Testis (tissue), 3 donors: ENCODE measurements around the gene UTP20. TPM values are rescaled to one million over a fixed set of nuclear protein-coding genes. Genes with fewer than 3 reads are reported as not detected.

Experiments
- DNase-seq: peaks from one replicate; pipeline ENCODE4 v3.0.0-alpha.2; 2019
- H3K27ac ChIP-seq, 2 donors: fragments of 200-600 bp; sonication (generic); one replicate each; pipeline ENCODE4 v1.5.1; 2019
- H3K27me3 ChIP-seq: fragments of 200-600 bp; sonication (generic); one replicate; pipeline ENCODE4 v1.5.1; 2019
- H3K36me3 ChIP-seq: fragments of 200-600 bp; sonication (generic); one replicate; pipeline ENCODE4 v1.5.1; 2017; ENCODE audit warnings: low read depth; ENCODE audit errors: missing control alignments
- H3K4me1 ChIP-seq: fragments of 200-600 bp; sonication (generic); one replicate; pipeline ENCODE4 v1.5.1; 2019
- H3K4me3 ChIP-seq, 2 donors: fragments of 200-600 bp; sonication (generic); one replicate each; pipeline ENCODE4 v1.5.1; 2017 to 2019
- H3K9me3 ChIP-seq: fragments of 200-600 bp; sonication (generic); one replicate; pipeline ENCODE4 v1.5.1; 2017
- CTCF ChIP-seq, 3 experiments: fragments of 450-650 bp in 2 of 3; fragments of 200-600 bp in 1 of 3; sonication (generic) in 1 of 3; IDR thresholded peaks; one replicate each; pipeline ENCODE4 v1.5.1; 2016 to 2019; ENCODE audit warnings: antibody characterized with exemption in 3 of 3, mild to moderate bottlenecking in 2 of 3, moderate library complexity in 1 of 3
- POLR2A ChIP-seq: fragments of 450-650 bp; IDR thresholded peaks from one replicate; pipeline ENCODE4 v1.6.1; 2017; ENCODE audit warnings: antibody characterized with exemption, mild to moderate bottlenecking, moderate library complexity
- WGBS, 2 donors: methylation state at CpG; one replicate each; pipeline ENCODE4 v1.1.5; 2018; 5-methylcytosine and 5-hydroxymethylcytosine counted together
- intact Hi-C: fragments of 100-400 bp; cut with DNase I; formaldehyde crosslinking; loops from one replicate; pipeline ENCODE4 v1.15.1; 2023; ENCODE audit warnings: low total_unique reads
- polyA plus RNA-seq: library from polyadenylated mRNA; stranded (reverse); fragments of 350-450 nt; fragmentation: Illumina TruSeq; extraction: RNeasy Lipid Tissue Mini Kit (QIAGEN cat#74804); gene quantifications from one replicate; pipeline ENCODE4 v1.2.3, GENCODE V29; 2014; ENCODE audit warnings: low read depth, low replicate concordance; ENCODE audit not compliant: insufficient read depth
- small RNA-seq, 2 donors: library from RNA; depleted of rRNA; stranded (forward); fragments of <200 nt; gene quantifications; one replicate each; pipeline ENCODE3, GENCODE V24; 2016
- total RNA-seq, 2 donors: library from RNA; depleted of rRNA; stranded (reverse); fragments of >200 nt; gene quantifications; one replicate each; pipeline ENCODE4 v1.2.3, GENCODE V29; 2016

UTP20 gene
- total and polyA plus RNA-seq, 3 donors from 2014 or later: 12.7 to 31.7 (median 29.2) TPM

GRCh38 chr12:101424620-101425019, 144.7 kb downstream of the UTP20 start:
- no peaks in the 10 kb centered on the region for H3K4me1 ChIP-seq
- intact Hi-C loops: no loop called here
- DNase-seq: no peak
- no peaks in the 10 kb centered on the region for H3K27me3 ChIP-seq
- TF ChIP-seq POLR2A (no peak), CTCF (IDR thresholded peaks at IDR 0.05) (no peak)
- H3K4me3 ChIP-seq: no peak overlapping the region
- H3K27ac ChIP-seq: no peak overlapping the region
- no peaks in the 10 kb centered on the region for H3K9me3 ChIP-seq
- 88 to 97% methylated on average over 2 of the region's 2 CpGs for WGBS, 2 donors
- no peaks in the 10 kb centered on the region for H3K36me3 ChIP-seq

GRCh38 chr12:101430456-101430855, 150.6 kb downstream of the UTP20 start:
- no peak for TF ChIP-seq POLR2A
- TF ChIP-seq CTCF (IDR thresholded peaks at IDR 0.05): no peak
- Histone ChIP-seq H3K4me1 (no peaks in the 10 kb centered on the region), H3K9me3 (no peaks in the 10 kb centered on the region), H3K4me3 (no peak overlapping the region), H3K27me3 (no peaks in the 10 kb centered on the region), H3K27ac (no peak overlapping the region), H3K36me3 (no peaks in the 10 kb centered on the region)
- 85 to 87% methylated on average over 2 of the region's 2 CpGs for WGBS, 2 donors
- intact Hi-C loops: no loop called here
- no peak for DNase-seq

- TF ChIP-seq CTCF (IDR thresholded peaks at IDR 0.05): no peak
- no peak for TF ChIP-seq POLR2A
- intact Hi-C loops: no loop called here
- no peak overlapping the region for H3K4me3 ChIP-seq
Observed at GRCh38 chr12:101436136-101436535, 156.2 kb downstream of the UTP20 start.

More at GRCh38 chr12:101436136-101436535, 156.2 kb downstream of the UTP20 start:
- Histone ChIP-seq H3K36me3 (no peaks in the 10 kb centered on the region), H3K4me1 (no peaks in the 10 kb centered on the region), H3K27ac (no peak overlapping the region), H3K27me3 (no peaks in the 10 kb centered on the region), H3K9me3 (no peaks in the 10 kb centered on the region)
- DNase-seq: no peak

Small RNA genes lying within 50 kb of the gene (small RNA-seq; reads per million reads assigned to genes)
- gene RNU6-1068P (0 reads per million in 2 donors), gene RPS27P23 (0 reads per million in 2 donors)

Other genes with a start within 250 kb of the UTP20 start
- gene SLC5A8, start 69.9 kb upstream of the UTP20 start, total RNA-seq: under 1 TPM; 0.31 to 0.71 TPM
- gene SLC5A8, start 69.9 kb upstream of the UTP20 start, polyA plus RNA-seq: 0.40 TPM
- gene ARL1, start 127.7 kb downstream of the UTP20 start, total RNA-seq: 10 to 100 TPM; 60.6 to 65.2 TPM
- 80.7 TPM for gene ARL1, start 127.7 kb downstream of the UTP20 start, polyA plus RNA-seq
- not detected for gene SPIC, start 195.2 kb downstream of the UTP20 start, total RNA-seq
- gene SPIC, start 195.2 kb downstream of the UTP20 start, polyA plus RNA-seq: not detected